ENCODE results near the gene CALCOCO1. TPM values are rescaled to one million over a fixed set of nuclear protein-coding genes. Genes with fewer than 3 reads are reported as not detected.

CALCOCO1 gene
- total and polyA plus RNA-seq, 2 of the 8 experiments (the other 6 are each of a cell fraction or from before 2014, with no cell fraction given), result 20.3 to 39.3 TPM

GRCh38 chr12:53709671-53710070 is 17.6 kb downstream of the CALCOCO1 start:
- Histone ChIP-seq H2BK120ac (replicated peaks; ENCODE audit: low read depth, low read length) (no peak overlapping the region), H4K20me1 (replicated peaks in 1 of 2; ENCODE audit: control insufficient read depth in 1 of 2, insufficient read depth in 2 of 2, low read length in 2 of 2) (peaks cover 0 to 3% of the 10 kb centered on the region in 2 experiments), H3K27me3 (replicated peaks in 1 of 4; ENCODE audit: control insufficient read depth in 3 of 4, extremely low read depth in 1 of 4, insufficient read depth in 3 of 4, low read length in 3 of 4) (peaks cover 0 to 2% (median 0%) of the 10 kb centered on the region in 4 experiments; a peak in 2 of 7 replicates), H3K23ac (ENCODE audit: insufficient read length) (no peak overlapping the region), H3K9me3 (ENCODE audit: insufficient read depth in 2 of 2, low read depth in 1 of 2, low read length in 1 of 2) (no peaks in the 10 kb centered on the region), H3K27ac (ENCODE audit: low read depth, low read length) (no peak overlapping the region), H4K91ac (replicated peaks; ENCODE audit: insufficient read length, low read length) (no peak overlapping the region), H2BK20ac (ENCODE audit: low read length) (no peak overlapping the region), H3K36me3 (ENCODE audit: control insufficient read depth in 2 of 4, insufficient read depth in 4 of 4, low read length in 3 of 4) (no peaks in the 10 kb centered on the region), H2AFZ (ENCODE audit: low read length) (no peak overlapping the region), H3K4ac (replicated peaks; ENCODE audit: insufficient read length, low read depth, low read length) (no peak overlapping the region), H4K8ac (ENCODE audit: extremely low read depth, insufficient read depth, low read length) (no peak overlapping the region), H3K56ac (replicated peaks; ENCODE audit: insufficient read length, low read depth, low read length) (no peak overlapping the region), H2BK12ac (ENCODE audit: low read depth, low read length) (no peak overlapping the region), H2BK5ac (ENCODE audit: low read depth, low read length) (no peak overlapping the region), H3K14ac (ENCODE audit: insufficient read length) (no peak overlapping the region), H3K4me2 (ENCODE audit: insufficient read depth in 1 of 2, low read depth in 2 of 2, low read length in 2 of 2) (no peak overlapping the region), H3K18ac (ENCODE audit: extremely low read depth, low read length) (no peak overlapping the region), H3K79me1 (ENCODE audit: low read depth, low read length) (no peaks in the 10 kb centered on the region), H2BK15ac (ENCODE audit: low read length) (no peak overlapping the region), H3K9ac (replicated peaks in 1 of 4; ENCODE audit: extremely low read depth in 1 of 4, low read depth in 3 of 4, low read length in 3 of 4) (no peak overlapping the region), H3K79me2 (ENCODE audit: control insufficient read depth in 1 of 2, insufficient read depth in 2 of 2, low read length in 2 of 2) (no peaks in the 10 kb centered on the region), H3K23me2 (ENCODE audit: low read depth, low read length) (no peaks in the 10 kb centered on the region), H2AK5ac (ENCODE audit: low read depth, low read length) (no peak overlapping the region), H4K5ac (ENCODE audit: insufficient read length, low read depth, low read length) (no peak overlapping the region), H3K4me3 (ENCODE audit: extremely low read depth in 1 of 4, insufficient read depth in 2 of 4, low read depth in 3 of 4, low read length in 4 of 4) (no peak overlapping the region), H3K4me1 (replicated peaks in 1 of 4; ENCODE audit: control insufficient read depth in 3 of 4, insufficient read depth in 4 of 4, low read length in 3 of 4) (no peaks in the 10 kb centered on the region)
- CTCF ChIA-PET (ENCODE audit: partially characterized antibody), result interaction anchor here (0.9 to 10.0 kb wide), 3 partner anchors 8 to 28 kb away, joined by 3 to 531 read pairs (median 5); partner anchors contain the start of gene CALCOCO1
- 83% methylated on average over 4 of the region's 4 CpGs; no CpG with 5 or more reads in 1 of the 2 experiments for WGBS, 2 experiments (ENCODE audit: extremely low coverage in 1 of 2, insufficient coverage in 1 of 2, insufficient read length in 1 of 2, insufficient replicate concordance in 2 of 2, low coverage in 1 of 2, low lambda C conversion rate in 2 of 2, missing lambda C conversion rate in 1 of 2)
- no peak for DNase-seq (ENCODE audit: low read depth in 1 of 2, low spot score in 2 of 2)
- FAIRE-seq, result no peak
- POLR2A ChIA-PET (ENCODE audit: partially characterized antibody), result interaction anchor here (1.0 to 1.9 kb wide), 4 partner anchors 10 to 37 kb away, joined by 3 to 5 read pairs (median 4); partner anchors contain the start of gene ATP5MC2
- TF ChIP-seq RFX5 (IDR thresholded peaks at IDR 0.05; ENCODE audit: borderline replicate concordance, low read depth, low read length) (no peak), KDM4A (IDR thresholded peaks at IDR 0.05; ENCODE audit: low read depth, low read length, severe bottlenecking) (no peak), SIRT6 (IDR thresholded peaks at IDR 0.05; ENCODE audit: low read length) (no peak), EGR1 (IDR thresholded peaks at IDR 0.05; ENCODE audit: borderline replicate concordance, low read depth, low read length) (no peak), CEBPB (IDR thresholded peaks at IDR 0.05; ENCODE audit: low read depth, low read length) (no peak), EZH2 (IDR thresholded peaks at IDR 0.05; ENCODE audit: low read depth, low read length, severe bottlenecking) (no peak), POU5F1 (IDR thresholded peaks at IDR 0.05; ENCODE audit: low read depth, low read length) (no peak), BCL11A (IDR thresholded peaks at IDR 0.05; ENCODE audit: low read depth in 2 of 2, low read length in 2 of 2) (no peak), ASH2L (IDR thresholded peaks at IDR 0.05; ENCODE audit: low read length) (no peak), TBP (IDR thresholded peaks at IDR 0.05; ENCODE audit: low read depth, low read length) (no peak), TCF12 (IDR thresholded peaks at IDR 0.05; ENCODE audit: low read depth, low read length) (no peak)
- TF ChIP-seq, protein P1, sequence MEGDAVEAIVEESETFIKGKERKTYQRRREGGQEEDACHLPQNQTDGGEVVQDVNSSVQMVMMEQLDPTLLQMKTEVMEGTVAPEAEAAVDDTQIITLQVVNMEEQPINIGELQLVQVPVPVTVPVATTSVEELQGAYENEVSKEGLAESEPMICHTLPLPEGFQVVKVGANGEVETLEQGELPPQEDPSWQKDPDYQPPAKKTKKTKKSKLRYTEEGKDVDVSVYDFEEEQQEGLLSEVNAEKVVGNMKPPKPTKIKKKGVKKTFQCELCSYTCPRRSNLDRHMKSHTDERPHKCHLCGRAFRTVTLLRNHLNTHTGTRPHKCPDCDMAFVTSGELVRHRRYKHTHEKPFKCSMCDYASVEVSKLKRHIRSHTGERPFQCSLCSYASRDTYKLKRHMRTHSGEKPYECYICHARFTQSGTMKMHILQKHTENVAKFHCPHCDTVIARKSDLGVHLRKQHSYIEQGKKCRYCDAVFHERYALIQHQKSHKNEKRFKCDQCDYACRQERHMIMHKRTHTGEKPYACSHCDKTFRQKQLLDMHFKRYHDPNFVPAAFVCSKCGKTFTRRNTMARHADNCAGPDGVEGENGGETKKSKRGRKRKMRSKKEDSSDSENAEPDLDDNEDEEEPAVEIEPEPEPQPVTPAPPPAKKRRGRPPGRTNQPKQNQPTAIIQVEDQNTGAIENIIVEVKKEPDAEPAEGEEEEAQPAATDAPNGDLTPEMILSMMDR (IDR thresholded peaks at IDR 0.05; ENCODE audit: control extremely low read depth in 1 of 3, insufficient read depth in 1 of 3, low read depth in 1 of 3, low read length in 3 of 3), result no peak
